ENCODE measurements around the gene SLC2A1. TPM values are rescaled to one million over a fixed set of nuclear protein-coding genes. Genes with fewer than 3 reads are reported as not detected.

The SLC2A1 gene
- total and polyA plus RNA-seq, 2 of the 13 experiments (the other 11 are each of a cell fraction or from before 2014, with no cell fraction given) = 125 to 423 TPM

DNA sequence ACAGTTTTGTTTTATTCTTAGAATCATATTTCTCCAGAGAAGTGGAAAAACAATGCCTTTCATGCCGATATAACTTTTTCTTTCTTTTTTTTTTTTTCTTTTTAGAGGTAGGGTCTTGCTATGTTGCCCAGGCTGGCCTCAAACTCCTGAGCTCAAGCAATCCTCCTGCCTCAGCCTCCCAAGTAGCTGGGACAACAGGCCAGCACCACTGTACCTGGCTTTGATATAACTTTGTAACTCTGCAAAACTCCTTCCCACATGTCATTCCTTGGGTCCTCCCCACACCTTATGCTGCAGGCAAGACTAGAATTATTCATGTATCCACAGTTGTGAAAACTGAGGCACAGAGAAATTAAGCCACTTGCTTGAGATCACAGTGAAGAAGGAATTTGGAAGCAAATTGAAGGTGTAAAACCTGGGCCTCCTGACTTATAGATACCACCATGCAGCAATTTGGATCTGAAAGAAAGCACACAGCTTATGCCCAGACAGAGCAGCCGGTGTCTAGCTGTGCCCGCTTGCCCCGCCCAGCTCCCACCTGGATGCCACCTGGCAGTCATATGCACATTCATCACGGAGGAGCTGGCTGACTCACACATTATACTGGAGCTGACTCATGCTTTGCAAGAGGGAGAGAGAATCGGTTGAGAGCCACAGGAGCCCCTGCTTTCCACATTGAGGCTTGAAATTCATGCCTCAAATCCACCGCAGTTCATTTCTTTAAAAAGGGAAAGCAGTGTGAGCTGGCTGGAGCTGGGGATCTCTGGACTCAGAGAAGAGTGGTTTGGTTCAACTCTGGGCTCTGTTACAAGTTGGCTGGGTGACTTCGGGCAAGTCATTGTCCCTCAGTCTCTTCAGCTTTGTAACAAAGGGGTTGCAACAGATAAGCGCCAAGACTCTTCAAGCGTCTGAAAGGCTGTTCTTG lies 8.3 kb upstream of the SLC2A1 start (continued):
- TF ChIP-seq SAP130 (CRISPR knock-in tag; IDR thresholded peaks at IDR 0.05; ENCODE audit: low read depth) = peak; percentile 30; the same call in 1 of the 2 replicates
- TF ChIP-seq MZF1 (CRISPR knock-in tag; IDR thresholded peaks at IDR 0.05; ENCODE audit: borderline replicate concordance) = no peak
- TF ChIP-seq, protein P1, sequence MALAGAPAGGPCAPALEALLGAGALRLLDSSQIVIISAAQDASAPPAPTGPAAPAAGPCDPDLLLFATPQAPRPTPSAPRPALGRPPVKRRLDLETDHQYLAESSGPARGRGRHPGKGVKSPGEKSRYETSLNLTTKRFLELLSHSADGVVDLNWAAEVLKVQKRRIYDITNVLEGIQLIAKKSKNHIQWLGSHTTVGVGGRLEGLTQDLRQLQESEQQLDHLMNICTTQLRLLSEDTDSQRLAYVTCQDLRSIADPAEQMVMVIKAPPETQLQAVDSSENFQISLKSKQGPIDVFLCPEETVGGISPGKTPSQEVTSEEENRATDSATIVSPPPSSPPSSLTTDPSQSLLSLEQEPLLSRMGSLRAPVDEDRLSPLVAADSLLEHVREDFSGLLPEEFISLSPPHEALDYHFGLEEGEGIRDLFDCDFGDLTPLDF (CRISPR knock-in tag; IDR thresholded peaks at IDR 0.05) = no peak
- no peak for TF ChIP-seq ZNF850 (CRISPR knock-in tag; conservative IDR thresholded peaks at IDR 0.05)
- no peak for TF ChIP-seq GABPA (IDR thresholded peaks at IDR 0.05; ENCODE audit: low read depth, low read length)
- TF ChIP-seq GABPA (CRISPR knock-in tag; IDR thresholded peaks at IDR 0.05; ENCODE audit: low read depth) = no peak
- no peak for TF ChIP-seq HMGA1 (CRISPR knock-in tag; conservative IDR thresholded peaks at IDR 0.05)
- no peak for TF ChIP-seq MED13 (CRISPR knock-in tag; IDR thresholded peaks at IDR 0.05)
- no peak for TF ChIP-seq NCOR1 (IDR thresholded peaks at IDR 0.05; ENCODE audit: borderline replicate concordance, low read length)
- no peak for TF ChIP-seq KDM6A (CRISPR knock-in tag; IDR thresholded peaks at IDR 0.05; ENCODE audit: low read depth)
- TF ChIP-seq ZNF446 (CRISPR knock-in tag; IDR thresholded peaks at IDR 0.05) = no peak
- no peak for TF ChIP-seq ZNF10 (CRISPR knock-in tag; IDR thresholded peaks at IDR 0.05; ENCODE audit: borderline replicate concordance, low read depth)
- TF ChIP-seq MAFF (IDR thresholded peaks at IDR 0.05; ENCODE audit: low read depth, low read length) = peak; percentile 36; the same call in 1 of the 2 replicates
- TF ChIP-seq, protein P2, sequence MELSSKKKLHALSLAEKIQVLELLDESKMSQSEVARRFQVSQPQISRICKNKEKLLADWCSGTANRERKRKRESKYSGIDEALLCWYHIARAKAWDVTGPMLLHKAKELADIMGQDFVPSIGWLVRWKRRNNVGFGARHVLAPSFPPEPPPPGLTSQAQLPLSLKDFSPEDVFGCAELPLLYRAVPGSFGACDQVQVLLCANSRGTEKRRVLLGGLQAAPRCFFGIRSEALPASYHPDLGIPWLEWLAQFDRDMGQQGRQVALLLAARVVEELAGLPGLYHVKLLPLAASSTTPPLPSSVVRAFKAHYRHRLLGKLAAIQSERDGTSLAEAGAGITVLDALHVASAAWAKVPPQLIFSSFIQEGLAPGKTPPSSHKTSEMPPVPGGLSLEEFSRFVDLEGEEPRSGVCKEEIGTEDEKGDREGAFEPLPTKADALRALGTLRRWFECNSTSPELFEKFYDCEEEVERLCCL (CRISPR knock-in tag; IDR thresholded peaks at IDR 0.05; ENCODE audit: borderline replicate concordance) = no peak
- TF ChIP-seq, protein P3, sequence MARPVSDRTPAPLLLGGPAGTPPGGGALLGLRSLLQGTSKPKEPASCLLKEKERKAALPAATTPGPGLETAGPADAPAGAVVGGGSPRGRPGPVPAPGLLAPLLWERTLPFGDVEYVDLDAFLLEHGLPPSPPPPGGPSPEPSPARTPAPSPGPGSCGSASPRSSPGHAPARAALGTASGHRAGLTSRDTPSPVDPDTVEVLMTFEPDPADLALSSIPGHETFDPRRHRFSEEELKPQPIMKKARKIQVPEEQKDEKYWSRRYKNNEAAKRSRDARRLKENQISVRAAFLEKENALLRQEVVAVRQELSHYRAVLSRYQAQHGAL (CRISPR knock-in tag; IDR thresholded peaks at IDR 0.05; ENCODE audit: not compliant biosample characterization) = no peak
- no peak for TF ChIP-seq ZNF260 (CRISPR knock-in tag; IDR thresholded peaks at IDR 0.05; ENCODE audit: borderline replicate concordance, low read depth)
- no peak for TF ChIP-seq IRX3 (CRISPR knock-in tag; IDR thresholded peaks at IDR 0.05; ENCODE audit: borderline replicate concordance, low read depth)
- no peak for TF ChIP-seq CBFB (CRISPR knock-in tag; IDR thresholded peaks at IDR 0.05)
- TF ChIP-seq JUNB (CRISPR knock-in tag; IDR thresholded peaks at IDR 0.05; ENCODE audit: borderline replicate concordance) = no peak
- TF ChIP-seq POLR2G (IDR thresholded peaks at IDR 0.05; ENCODE audit: low read depth, low read length) = no peak
